HG02870 (cell line): ENCODE results near the gene EP400.

Source experiments
- ATAC-seq: cut with Tn5 transposase; IDR thresholded peaks from one replicate; pipeline ENCODE4 v1.9.1; 2021; ENCODE audit warnings: mild to moderate bottlenecking, moderate library complexity; ENCODE audit not compliant: unreplicated experiment

EP400 gene

DNA sequence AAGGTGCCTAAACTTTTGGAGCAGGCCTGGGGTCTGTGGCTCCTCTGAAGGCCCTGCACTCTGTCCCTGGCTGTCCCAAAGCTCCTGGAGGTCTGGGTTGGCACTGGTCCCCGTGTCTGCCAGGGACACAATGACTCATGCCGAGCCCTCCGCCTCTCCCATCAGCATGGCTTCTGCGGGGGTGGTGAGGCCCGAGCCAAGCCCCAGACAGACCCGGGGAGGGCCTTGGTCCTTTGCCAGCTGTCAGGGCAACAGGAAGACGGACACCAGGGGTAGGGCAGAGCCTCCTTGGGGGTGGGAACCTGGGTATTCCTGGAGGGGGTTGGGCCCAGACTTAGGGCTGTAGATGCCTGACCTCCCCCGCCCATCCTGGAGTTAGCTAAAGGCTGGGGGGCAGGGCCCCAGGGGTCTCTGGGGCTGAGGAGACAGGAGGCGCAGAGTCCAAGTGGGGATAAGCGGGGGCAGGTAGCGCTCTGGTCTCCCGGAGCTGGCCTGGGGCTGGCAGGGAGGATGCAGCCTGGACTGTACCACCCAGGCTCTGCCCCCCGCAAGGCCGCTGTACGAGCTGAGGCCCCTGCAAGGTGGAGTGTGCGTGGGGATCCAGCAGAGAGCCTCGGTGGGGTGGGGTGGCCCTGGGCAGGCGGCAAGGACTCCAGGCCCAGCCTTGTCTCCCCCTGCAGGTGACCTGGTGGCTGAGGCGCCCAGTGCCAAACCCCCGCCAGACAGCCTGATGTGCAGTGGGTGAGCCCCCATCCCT, 37.0 kb upstream of the EP400 start:
- no peak for ATAC-seq

DNA sequence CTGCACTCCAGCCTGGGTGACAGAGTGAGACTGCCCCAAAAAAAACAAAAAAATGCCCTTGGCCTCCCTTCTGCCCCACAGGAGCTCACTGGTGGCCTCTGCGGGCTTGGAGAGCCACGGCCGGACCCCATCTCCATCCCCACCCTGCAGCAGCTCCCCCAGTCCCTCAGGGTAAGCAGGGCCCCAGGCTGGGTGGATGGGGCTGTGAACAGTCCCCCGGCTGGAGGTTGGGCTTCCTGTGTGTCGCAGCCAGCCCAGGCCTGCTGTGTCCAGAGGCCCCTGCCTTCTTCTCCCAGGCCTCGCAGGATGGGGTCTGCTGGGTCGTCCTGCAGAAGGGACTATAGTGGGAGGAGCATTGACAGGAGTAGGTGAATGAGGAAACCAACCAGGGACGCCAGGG, 36.1 kb upstream of the EP400 start:
- no peak for ATAC-seq

DNA sequence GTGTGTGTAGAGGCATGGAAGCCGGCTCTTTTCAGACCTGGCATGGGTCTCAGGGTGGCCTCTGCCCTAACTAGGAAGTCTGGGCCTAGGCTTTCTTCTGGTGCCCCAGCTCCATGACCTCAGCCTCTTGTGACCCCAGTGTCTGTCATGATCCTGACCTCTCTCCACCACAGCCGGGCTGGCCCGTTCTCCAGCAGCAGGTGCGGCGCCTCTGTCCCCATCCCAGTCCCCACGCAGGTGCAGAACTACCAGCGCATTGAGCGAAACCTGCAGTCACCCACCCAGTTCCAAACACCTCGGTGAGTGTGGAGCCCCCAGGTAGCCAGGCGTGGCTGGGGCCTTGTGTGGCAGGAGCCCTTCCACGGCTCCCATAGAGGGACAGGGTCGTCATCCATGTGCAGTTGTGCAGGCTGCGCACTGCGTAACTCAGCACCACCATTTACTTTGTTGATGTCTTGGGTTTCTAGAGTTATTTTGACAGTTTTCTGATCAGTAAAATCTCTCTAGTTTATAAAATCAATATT, 35.5 kb upstream of the EP400 start:
- no peak for ATAC-seq

- no peak for ATAC-seq
Observed at GRCh38 chr12:131915000-131915689, 34.6 kb upstream of the EP400 start.

DNA sequence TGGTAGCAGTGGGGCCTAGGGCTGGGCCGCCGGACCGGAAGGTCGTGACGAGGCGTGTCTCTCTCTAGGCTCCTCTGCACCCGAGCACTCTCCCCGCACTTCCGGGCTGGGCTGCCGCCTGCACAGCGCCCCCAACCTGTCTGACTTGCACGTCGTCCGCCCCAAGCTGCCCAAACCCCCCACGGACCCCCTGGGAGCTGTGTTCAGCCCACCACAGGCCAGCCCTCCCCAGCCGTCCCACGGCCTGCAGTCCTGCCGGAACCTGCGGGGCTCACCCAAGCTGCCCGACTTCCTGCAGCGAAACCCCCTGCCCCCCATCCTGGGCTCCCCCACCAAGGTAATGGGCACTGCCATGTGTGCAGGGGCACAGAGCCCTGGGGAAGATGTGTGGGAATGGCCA, 33.9 kb upstream of the EP400 start:
- ATAC-seq, result no peak

GRCh38 chr12:131916306-131917138, 33.2 kb upstream of the EP400 start:
- ATAC-seq, result no peak

DNA sequence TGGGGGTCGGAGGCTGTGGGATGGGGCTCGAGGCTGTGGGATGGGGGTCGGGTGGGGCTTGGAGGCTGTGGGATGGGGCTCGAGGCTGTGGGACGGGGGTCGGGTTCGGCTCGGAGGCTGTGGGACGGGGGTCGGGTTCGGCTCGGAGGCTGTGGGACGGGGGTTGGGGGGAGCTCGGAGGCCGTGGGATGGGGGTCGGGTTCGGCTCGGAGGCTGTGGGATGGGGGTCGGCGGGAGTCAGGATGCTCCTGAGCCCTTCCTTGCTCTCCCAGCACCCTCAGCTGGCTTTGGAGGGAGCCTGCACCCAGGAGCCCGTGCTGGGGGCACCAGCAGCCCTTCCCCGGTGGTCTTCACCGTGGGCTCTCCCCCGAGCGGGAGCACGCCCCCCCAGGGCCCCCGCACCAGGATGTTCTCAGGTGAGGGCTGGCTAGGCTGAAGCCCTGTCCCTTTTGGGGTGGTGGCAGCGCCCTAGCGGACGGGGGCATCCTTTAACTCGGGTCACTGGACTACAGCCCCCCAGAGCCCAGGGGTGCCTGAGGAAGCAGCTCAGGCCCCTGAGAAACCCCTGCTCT, 32.5 kb upstream of the EP400 start:
- no peak for ATAC-seq

GRCh38 chr12:131917711-131918306, 31.9 kb upstream of the EP400 start:
- no peak for ATAC-seq

DNA sequence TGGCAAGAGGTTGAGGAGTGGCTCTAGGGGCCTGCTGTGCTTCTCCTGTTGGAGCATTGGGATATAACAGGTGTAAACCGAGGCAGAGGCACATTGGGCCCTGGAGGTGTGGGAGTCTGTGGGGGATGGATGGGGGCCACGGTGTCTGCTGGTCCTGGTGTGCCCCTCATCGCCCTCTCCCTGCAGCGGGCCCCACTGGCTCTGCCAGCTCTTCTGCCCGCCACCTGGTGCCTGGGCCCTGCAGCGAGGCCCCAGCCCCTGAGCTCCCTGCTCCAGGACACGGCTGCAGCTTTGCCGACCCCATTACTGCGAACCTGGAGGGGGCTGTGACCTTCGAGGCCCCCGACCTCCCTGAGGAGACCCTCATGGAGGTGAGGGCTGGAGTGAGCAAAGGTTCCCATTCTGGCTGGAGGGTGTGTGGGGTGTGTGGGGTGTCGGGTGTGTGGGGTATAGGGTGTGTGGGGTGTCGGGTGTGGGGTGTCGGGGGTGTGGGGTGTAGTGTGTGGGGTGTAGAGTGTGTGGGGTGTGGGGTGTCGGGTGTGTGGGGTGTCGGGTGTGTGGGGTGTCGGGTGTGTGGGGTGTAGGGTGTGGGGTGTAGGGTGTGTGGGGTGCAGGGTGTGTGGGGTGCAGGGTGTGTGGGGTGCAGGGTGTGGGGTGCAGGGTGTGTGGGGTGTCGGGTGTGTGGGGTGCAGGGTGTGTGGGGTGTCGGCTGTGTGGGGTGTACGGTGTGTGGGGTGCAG, 31.3 kb upstream of the EP400 start:
- no peak for ATAC-seq

DNA sequence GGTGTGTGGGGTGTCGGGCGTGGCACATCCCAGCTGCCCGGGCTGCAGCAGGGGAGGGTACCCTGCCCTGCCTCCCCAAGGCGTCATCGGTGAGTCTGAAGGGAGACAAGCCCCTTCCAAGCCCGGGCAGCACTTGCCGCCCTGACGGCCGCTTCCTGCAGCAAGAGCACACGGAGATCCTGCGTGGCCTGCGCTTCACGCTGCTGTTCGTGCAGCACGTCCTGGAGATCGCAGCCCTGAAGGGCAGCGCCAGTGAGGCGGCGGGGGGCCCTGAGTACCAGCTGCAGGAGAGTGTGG, 30.7 kb upstream of the EP400 start:
- no peak for ATAC-seq

DNA sequence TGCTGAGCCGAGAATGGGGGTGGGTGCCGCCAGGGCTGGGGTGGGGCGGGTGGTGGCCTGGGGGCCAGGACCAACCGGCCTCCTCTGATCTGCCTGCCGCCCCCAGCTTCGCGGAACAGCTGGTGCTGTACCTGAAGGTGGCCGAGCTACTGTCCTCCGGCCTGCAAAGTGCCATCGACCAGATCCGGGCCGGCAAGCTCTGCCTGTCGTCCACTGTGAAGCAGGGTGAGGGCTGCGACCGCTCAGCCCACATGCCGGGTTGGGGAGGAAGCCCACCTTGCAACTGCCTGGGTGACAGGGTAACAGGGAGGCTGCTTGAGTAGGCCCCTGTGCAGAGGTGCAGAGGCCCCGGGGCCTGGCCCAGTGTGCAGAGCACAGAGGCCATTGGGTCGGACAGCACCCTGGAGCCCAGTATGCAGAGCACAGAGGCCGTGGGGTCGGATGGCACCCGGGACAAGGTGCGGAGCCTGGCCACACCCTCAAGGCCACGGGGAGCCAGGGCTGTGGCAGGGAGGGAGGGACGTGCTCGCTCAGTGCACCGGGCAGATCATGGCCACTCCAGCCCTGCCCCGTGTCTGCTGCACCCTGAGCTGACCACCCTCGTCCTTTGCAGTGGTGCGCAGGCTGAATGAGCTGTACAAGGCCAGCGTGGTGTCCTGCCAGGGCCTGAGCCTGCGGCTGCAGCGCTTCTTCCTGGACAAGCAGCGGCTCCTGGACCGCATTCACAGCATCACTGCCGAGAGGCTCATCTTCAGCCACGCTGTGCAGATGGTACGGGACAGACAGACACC, 30.2 kb upstream of the EP400 start:
- no peak for ATAC-seq

- no peak for ATAC-seq
Observed at GRCh38 chr12:131920157-131920508, 29.6 kb upstream of the EP400 start.

DNA sequence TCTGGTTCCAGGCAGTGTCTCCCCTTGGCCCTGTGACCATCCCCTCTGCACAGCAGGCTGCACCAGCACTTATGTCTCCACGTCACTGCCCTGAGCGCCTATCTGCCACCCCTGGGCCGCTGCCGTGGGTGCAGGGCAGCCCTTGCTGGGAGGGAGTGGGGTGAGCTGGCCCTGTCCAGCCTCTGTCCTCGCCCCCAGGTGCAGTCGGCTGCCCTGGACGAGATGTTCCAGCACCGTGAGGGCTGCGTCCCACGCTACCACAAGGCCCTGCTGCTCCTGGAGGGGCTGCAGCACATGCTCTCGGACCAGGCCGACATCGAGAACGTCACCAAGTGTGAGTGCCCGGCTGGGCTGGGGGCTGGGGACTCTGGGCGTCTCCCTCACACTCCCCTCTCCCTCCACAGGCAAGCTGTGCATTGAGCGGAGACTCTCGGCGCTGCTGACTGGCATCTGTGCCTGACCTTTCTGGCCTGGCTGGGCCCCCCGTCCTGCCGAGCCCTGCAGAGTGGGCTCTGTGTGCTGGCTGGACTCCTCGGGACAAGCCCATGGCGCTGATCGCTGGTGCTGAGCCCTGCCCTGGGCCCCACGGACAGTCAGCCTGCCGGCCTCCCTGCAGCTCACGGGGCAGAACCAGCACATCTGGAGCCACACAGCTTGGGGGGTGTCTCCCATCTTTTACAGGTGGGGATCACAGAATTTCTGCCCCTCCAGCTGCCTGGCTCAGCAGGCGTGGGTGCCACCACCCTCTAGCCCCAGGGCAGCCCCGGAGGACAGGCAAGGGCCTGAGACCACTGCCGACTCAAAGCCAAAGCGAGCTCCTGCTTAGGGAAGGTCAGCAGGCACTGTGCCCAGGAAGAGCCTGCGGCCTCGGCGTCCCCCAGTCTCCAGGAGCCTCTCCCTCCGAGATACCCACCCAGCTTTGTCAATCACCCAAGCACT, 28.6 kb upstream of the EP400 start:
- ATAC-seq, result no peak

GRCh38 chr12:131921866-131922769, 27.6 kb upstream of the EP400 start:
- no peak for ATAC-seq

DNA sequence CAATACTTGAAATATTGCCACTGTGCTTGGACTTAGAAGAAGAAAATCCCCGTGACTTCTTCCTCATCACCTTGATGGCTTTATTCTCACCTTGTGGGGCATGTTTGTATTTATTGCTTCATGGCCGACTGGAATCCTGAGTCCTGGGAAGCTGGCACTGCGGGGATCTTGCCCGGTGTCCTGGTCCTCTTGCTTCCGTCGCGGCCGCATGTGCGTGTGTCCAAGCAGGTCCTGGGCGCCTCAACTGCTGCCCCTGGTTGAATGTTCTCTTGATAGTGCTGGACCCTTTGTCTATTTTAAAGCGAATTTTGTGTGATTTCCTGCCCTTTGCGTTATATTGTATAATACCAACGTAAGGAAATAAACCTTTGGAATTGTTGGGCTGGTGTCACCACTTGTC, 27.0 kb upstream of the EP400 start:
- no peak for ATAC-seq

GRCh38 chr12:131923260-131923659, 26.5 kb upstream of the EP400 start:
- ATAC-seq, result peak; percentile 72
